ENCODE measurements around the gene ME1. TPM values are rescaled to one million over a fixed set of nuclear protein-coding genes. Genes with fewer than 3 reads are reported as not detected.

The ME1 gene
- total and polyA plus RNA-seq, 2 of the 13 experiments (the other 11 are each of a cell fraction or from before 2014, with no cell fraction given): not detected

DNA sequence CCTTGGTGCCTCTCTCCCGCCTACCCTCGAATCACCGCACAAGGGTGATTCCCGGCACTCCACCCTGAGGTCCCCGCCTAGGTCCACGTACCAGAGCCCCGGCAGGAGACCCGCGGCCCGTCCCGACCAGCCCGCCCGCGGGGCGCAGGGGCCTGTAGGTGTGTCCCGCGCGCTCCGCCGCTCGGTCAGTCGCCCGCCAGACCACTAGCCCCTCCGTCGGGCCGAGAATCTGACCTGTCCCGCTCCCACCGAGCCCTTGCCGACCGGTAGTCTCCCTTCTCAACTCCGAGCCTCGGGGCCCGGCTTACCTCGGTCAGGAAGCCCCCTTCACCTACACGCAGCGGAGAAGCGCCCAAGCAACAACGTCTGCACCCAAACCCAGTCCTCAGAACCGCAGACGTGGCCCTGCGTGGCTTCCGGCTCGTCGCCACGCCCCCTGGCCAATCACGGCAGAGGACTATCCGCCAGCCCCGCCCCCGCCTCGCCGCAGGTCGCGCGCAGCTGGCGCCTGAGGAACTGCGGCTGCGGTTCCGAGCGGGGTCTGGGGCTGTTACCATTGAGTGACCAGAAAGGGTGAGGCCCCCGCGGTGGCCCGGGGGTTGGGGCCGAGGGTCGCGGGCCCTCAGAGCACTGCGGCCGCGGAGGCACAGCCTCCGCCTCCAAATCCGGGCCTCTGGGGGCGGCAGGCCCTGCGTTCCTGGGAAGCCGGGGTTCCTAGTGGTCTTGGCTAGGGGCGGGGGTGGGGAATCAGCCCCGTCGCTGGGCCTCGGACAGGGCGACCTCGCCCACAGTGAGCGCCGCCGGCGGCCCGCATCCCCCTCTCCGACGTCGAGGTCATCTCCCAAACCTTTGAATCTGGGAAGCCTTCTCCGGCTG is 237.7 kb downstream of the ME1 start, which contains the start of the genes PGM3 and RWDD2A (continued):
- TF ChIP-seq, protein P1, sequence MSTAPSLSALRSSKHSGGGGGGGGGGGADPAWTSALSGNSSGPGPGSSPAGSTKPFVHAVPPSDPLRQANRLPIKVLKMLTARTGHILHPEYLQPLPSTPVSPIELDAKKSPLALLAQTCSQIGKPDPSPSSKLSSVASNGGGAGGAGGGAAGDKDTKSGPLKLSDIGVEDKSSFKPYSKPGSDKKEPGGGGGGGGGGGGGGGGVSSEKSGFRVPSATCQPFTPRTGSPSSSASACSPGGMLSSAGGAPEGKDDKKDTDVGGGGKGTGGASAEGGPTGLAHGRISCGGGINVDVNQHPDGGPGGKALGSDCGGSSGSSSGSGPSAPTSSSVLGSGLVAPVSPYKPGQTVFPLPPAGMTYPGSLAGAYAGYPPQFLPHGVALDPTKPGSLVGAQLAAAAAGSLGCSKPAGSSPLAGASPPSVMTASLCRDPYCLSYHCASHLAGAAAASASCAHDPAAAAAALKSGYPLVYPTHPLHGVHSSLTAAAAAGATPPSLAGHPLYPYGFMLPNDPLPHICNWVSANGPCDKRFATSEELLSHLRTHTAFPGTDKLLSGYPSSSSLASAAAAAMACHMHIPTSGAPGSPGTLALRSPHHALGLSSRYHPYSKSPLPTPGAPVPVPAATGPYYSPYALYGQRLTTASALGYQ (CRISPR knock-in tag; IDR thresholded peaks at IDR 0.05): 0 out of 2 replicates have a peak, but pooled peaks have one; percentile 28
- TF ChIP-seq ZNF569 (CRISPR knock-in tag; IDR thresholded peaks at IDR 0.05; ENCODE audit: borderline replicate concordance) (no peak; the same call in 1 of the 2 replicates), ARHGAP35 (CRISPR knock-in tag; IDR thresholded peaks at IDR 0.05; ENCODE audit: borderline replicate concordance) (peak; percentile 36; the same call in 1 of the 2 replicates), ZNF12 (CRISPR knock-in tag; IDR thresholded peaks at IDR 0.05) (no peak), ZNF550 (CRISPR knock-in tag; IDR thresholded peaks at IDR 0.05; ENCODE audit: borderline replicate concordance) (no peak), SIN3B (IDR thresholded peaks at IDR 0.05; ENCODE audit: low read length) (no peak), MTF2 (CRISPR knock-in tag; IDR thresholded peaks at IDR 0.05; ENCODE audit: borderline replicate concordance) (no peak), ETV6 (CRISPR knock-in tag; conservative IDR thresholded peaks at IDR 0.05) (peak; percentile 51), ZSCAN30 (CRISPR knock-in tag; IDR thresholded peaks at IDR 0.05) (0 out of 2 replicates have a peak, but pooled peaks have one; percentile 52), SPEN (CRISPR knock-in tag; IDR thresholded peaks at IDR 0.05; ENCODE audit: low read depth) (peak; percentile 85), HDAC2 (CRISPR knock-in tag; IDR thresholded peaks at IDR 0.05) (peak; percentile 19; the same call in 1 of the 2 replicates), ARID2 (CRISPR knock-in tag; IDR thresholded peaks at IDR 0.05; ENCODE audit: borderline replicate concordance) (no peak), MAZ (IDR thresholded peaks at IDR 0.05; ENCODE audit: borderline replicate concordance, low read depth, low read length) (peak; percentile 38; the same call in 1 of the 2 replicates), MAZ (CRISPR knock-in tag; IDR thresholded peaks at IDR 0.05; ENCODE audit: low read depth) (peak; percentile 66; the same call in 1 of the 2 replicates), MXI1 (IDR thresholded peaks at IDR 0.05; ENCODE audit: borderline replicate concordance, low read depth, low read length) (peak; percentile 84; the same call in 1 of the 3 replicates), ZMYM4 (CRISPR knock-in tag; IDR thresholded peaks at IDR 0.05) (peak; percentile 68), ZNF33B (CRISPR knock-in tag; IDR thresholded peaks at IDR 0.05) (0 out of 2 replicates have a peak, but pooled peaks have one; percentile 40), KDM6A (CRISPR knock-in tag; IDR thresholded peaks at IDR 0.05; ENCODE audit: low read depth) (no peak), ZFP1 (CRISPR knock-in tag; IDR thresholded peaks at IDR 0.05) (peak; percentile 37; the same call in 1 of the 2 replicates)
- TF ChIP-seq, protein P2, sequence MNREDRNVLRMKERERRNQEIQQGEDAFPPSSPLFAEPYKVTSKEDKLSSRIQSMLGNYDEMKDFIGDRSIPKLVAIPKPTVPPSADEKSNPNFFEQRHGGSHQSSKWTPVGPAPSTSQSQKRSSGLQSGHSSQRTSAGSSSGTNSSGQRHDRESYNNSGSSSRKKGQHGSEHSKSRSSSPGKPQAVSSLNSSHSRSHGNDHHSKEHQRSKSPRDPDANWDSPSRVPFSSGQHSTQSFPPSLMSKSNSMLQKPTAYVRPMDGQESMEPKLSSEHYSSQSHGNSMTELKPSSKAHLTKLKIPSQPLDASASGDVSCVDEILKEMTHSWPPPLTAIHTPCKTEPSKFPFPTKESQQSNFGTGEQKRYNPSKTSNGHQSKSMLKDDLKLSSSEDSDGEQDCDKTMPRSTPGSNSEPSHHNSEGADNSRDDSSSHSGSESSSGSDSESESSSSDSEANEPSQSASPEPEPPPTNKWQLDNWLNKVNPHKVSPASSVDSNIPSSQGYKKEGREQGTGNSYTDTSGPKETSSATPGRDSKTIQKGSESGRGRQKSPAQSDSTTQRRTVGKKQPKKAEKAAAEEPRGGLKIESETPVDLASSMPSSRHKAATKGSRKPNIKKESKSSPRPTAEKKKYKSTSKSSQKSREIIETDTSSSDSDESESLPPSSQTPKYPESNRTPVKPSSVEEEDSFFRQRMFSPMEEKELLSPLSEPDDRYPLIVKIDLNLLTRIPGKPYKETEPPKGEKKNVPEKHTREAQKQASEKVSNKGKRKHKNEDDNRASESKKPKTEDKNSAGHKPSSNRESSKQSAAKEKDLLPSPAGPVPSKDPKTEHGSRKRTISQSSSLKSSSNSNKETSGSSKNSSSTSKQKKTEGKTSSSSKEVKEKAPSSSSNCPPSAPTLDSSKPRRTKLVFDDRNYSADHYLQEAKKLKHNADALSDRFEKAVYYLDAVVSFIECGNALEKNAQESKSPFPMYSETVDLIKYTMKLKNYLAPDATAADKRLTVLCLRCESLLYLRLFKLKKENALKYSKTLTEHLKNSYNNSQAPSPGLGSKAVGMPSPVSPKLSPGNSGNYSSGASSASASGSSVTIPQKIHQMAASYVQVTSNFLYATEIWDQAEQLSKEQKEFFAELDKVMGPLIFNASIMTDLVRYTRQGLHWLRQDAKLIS (CRISPR knock-in tag; IDR thresholded peaks at IDR 0.05): no peak
- TF ChIP-seq, protein P3, sequence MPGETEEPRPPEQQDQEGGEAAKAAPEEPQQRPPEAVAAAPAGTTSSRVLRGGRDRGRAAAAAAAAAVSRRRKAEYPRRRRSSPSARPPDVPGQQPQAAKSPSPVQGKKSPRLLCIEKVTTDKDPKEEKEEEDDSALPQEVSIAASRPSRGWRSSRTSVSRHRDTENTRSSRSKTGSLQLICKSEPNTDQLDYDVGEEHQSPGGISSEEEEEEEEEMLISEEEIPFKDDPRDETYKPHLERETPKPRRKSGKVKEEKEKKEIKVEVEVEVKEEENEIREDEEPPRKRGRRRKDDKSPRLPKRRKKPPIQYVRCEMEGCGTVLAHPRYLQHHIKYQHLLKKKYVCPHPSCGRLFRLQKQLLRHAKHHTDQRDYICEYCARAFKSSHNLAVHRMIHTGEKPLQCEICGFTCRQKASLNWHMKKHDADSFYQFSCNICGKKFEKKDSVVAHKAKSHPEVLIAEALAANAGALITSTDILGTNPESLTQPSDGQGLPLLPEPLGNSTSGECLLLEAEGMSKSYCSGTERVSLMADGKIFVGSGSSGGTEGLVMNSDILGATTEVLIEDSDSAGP (CRISPR knock-in tag; IDR thresholded peaks at IDR 0.05; ENCODE audit: borderline replicate concordance): peak; percentile 74
